Neural progenitor cell (in vitro differentiated cells): ENCODE measurements around the gene TCTA.

Experiments
- CTCF ChIP-seq: fragments of 200-600 bp; sonication (generic); IDR thresholded peaks from 2 replicates; pipeline ENCODE4 v1.5.1; 2017; ENCODE audit warnings: antibody characterized with exemption, mild to moderate bottlenecking
- EZH2 ChIP-seq: fragments of 200-600 bp; sonication (generic); IDR thresholded peaks from 2 replicates; pipeline ENCODE4 v1.6.1; 2017; ENCODE audit warnings: antibody characterized with exemption, mild to moderate bottlenecking, moderate library complexity
- EZH2phosphoT487 ChIP-seq: fragments of 200-600 bp; sonication (generic); IDR thresholded peaks from 2 replicates; pipeline ENCODE4 v1.6.1; 2017; ENCODE audit warnings: antibody characterized with exemption

DNA sequence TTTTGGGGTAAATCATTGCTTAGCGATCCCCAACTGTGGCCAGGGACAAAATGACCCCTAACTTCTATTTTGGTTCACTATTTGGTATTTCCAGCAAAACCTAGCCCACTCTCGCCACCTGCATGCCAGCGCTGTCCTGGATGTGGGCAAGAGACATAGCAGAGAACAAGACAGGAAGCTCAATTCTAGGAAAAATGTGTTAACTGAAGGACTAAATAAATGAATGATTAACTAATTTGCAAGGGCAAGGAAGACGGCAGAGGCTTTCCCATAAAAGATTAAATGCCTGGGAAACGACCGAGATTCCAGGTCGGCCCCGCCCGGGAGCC, 16.5 kb downstream of the TCTA start:
- no peak for TF ChIP-seq CTCF
- TF ChIP-seq EZH2: no peak
- no peak for TF ChIP-seq EZH2phosphoT487
